Measurements from ENCODE around the gene GPR161.

- TF ChIP-seq CTCF (IDR thresholded peaks at IDR 0.05 in 2 of 3, conservative IDR thresholded peaks at IDR 0.05 in 1 of 3; ENCODE audit: insufficient read depth in 2 of 3, low read depth in 1 of 3, low read length in 3 of 3) (no peak), RNF2 (IDR thresholded peaks at IDR 0.05) (no peak), RFX7 (CRISPR knock-in tag; IDR thresholded peaks at IDR 0.05) (no peak), E2F1 (CRISPR knock-in tag; IDR thresholded peaks at IDR 0.05) (no peak), EP300 (IDR thresholded peaks at IDR 0.05; ENCODE audit: low read length) (no peak), BACH1 (tag; IDR thresholded peaks at IDR 0.05) (no peak), CEBPB (tag; IDR thresholded peaks at IDR 0.05) (no peak), FOXK1 (CRISPR knock-in tag; IDR thresholded peaks at IDR 0.05; ENCODE audit: borderline replicate concordance) (no peak), ZFP1 (CRISPR knock-in tag; IDR thresholded peaks at IDR 0.05) (no peak), CGGBP1 (CRISPR knock-in tag; IDR thresholded peaks at IDR 0.05) (no peak), POLR2AphosphoS5 (IDR thresholded peaks at IDR 0.05; ENCODE audit: control insufficient read depth, insufficient read depth, low read depth, low read length) (no peak)
- TF ChIP-seq, protein P1, sequence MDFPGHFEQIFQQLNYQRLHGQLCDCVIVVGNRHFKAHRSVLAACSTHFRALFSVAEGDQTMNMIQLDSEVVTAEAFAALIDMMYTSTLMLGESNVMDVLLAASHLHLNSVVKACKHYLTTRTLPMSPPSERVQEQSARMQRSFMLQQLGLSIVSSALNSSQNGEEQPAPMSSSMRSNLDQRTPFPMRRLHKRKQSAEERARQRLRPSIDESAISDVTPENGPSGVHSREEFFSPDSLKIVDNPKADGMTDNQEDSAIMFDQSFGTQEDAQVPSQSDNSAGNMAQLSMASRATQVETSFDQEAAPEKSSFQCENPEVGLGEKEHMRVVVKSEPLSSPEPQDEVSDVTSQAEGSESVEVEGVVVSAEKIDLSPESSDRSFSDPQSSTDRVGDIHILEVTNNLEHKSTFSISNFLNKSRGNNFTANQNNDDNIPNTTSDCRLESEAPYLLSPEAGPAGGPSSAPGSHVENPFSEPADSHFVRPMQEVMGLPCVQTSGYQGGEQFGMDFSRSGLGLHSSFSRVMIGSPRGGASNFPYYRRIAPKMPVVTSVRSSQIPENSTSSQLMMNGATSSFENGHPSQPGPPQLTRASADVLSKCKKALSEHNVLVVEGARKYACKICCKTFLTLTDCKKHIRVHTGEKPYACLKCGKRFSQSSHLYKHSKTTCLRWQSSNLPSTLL (IDR thresholded peaks at IDR 0.05): no peak
- TF ChIP-seq, protein P2, sequence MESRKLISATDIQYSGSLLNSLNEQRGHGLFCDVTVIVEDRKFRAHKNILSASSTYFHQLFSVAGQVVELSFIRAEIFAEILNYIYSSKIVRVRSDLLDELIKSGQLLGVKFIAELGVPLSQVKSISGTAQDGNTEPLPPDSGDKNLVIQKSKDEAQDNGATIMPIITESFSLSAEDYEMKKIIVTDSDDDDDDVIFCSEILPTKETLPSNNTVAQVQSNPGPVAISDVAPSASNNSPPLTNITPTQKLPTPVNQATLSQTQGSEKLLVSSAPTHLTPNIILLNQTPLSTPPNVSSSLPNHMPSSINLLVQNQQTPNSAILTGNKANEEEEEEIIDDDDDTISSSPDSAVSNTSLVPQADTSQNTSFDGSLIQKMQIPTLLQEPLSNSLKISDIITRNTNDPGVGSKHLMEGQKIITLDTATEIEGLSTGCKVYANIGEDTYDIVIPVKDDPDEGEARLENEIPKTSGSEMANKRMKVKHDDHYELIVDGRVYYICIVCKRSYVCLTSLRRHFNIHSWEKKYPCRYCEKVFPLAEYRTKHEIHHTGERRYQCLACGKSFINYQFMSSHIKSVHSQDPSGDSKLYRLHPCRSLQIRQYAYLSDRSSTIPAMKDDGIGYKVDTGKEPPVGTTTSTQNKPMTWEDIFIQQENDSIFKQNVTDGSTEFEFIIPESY (CRISPR knock-in tag; IDR thresholded peaks at IDR 0.05): no peak
These were observed 5.2 kb upstream of the GPR161 start for GRCh38 chr1:168141871-168142385.

Measured in K562 (cell line).